OCI-LY1 (cell line): Measurements from ENCODE around the gene COBL.

Experiments
- H2AFZ ChIP-seq: fragments of 200-600 bp; sonication (generic), shearing (Covaris generic); 2 replicates; pipeline ENCODE4 v1.6.0; 2014; ENCODE audit warnings: antibody characterized with exemption, mild to moderate bottlenecking, low read length
- H3F3A ChIP-seq: fragments of 200-600 bp; sonication (generic), shearing (Covaris generic); 2 replicates; pipeline ENCODE4 v1.6.0; 2014; ENCODE audit warnings: mild to moderate bottlenecking, antibody characterized with exemption, low read length, moderate library complexity; ENCODE audit not compliant: insufficient read depth
- H3K27ac ChIP-seq: fragments of 200-600 bp; sonication (generic); 2 replicates; pipeline ENCODE4 v1.5.1; 2014; ENCODE audit warnings: low read length, mixed run types, mild to moderate bottlenecking, low read depth; ENCODE audit not compliant: poor library complexity, severe bottlenecking
- H3K27me3 ChIP-seq: fragments of 200-600 bp; sonication (generic); 2 replicates; pipeline ENCODE4 v1.6.0; 2014; ENCODE audit warnings: antibody characterized with exemption, mild to moderate bottlenecking, low read length, moderate library complexity; ENCODE audit not compliant: insufficient read depth
- H3K36me3 ChIP-seq: fragments of 200-600 bp; sonication (generic); 2 replicates; pipeline ENCODE4 v1.6.1; 2014; ENCODE audit warnings: mild to moderate bottlenecking, antibody characterized with exemption, low read length, moderate library complexity, mixed read lengths; ENCODE audit not compliant: insufficient read depth
- H3K4me1 ChIP-seq: fragments of 200-600 bp; sonication (generic); 2 replicates; pipeline ENCODE4 v1.5.1; 2014; ENCODE audit warnings: mild to moderate bottlenecking, low read length, moderate library complexity; ENCODE audit not compliant: insufficient read depth, severe bottlenecking
- H3K4me2 ChIP-seq: fragments of 200-600 bp; sonication (generic), shearing (Covaris generic); 2 replicates; pipeline ENCODE4 v1.6.1; 2014; ENCODE audit warnings: low read length
- H3K4me3 ChIP-seq: fragments of 200-600 bp; sonication (generic); 2 replicates; pipeline ENCODE4 v1.5.1; 2014; ENCODE audit warnings: low read length, low read depth, mild to moderate bottlenecking, mixed read lengths; ENCODE audit not compliant: poor library complexity, severe bottlenecking
- H3K79me2 ChIP-seq: fragments of 200-600 bp; shearing (Covaris generic); 2 replicates; pipeline ENCODE4 v1.6.1; 2016; ENCODE audit warnings: mixed run types, low read length, mixed read lengths; ENCODE audit not compliant: insufficient read depth
- H3K9ac ChIP-seq: fragments of 200-600 bp; sonication (generic), shearing (Covaris generic); 2 replicates; pipeline ENCODE4 v1.6.1; 2014; ENCODE audit warnings: mild to moderate bottlenecking, low read length, mixed read lengths
- H3K9me2 ChIP-seq: fragments of 200-600 bp; sonication (generic), shearing (Covaris generic); 2 replicates; pipeline ENCODE4 v1.6.1; 2014; ENCODE audit warnings: low read depth, mild to moderate bottlenecking, low read length, mixed read lengths
- H3K9me3 ChIP-seq: fragments of 200-600 bp; shearing (Covaris generic); 2 replicates; pipeline ENCODE4 v1.6.1; 2014; ENCODE audit warnings: low read length, mixed read lengths
- H4K20me1 ChIP-seq: fragments of 200-600 bp; sonication (generic), shearing (Covaris generic); 2 replicates; pipeline ENCODE4 v1.6.0; 2016; ENCODE audit warnings: mild to moderate bottlenecking, low read length; ENCODE audit not compliant: insufficient read depth
- EZH2 ChIP-seq: fragments of 200-600 bp; sonication (generic), shearing (Covaris generic); IDR thresholded peaks from 2 replicates; pipeline ENCODE4 v1.8.0; 2017; ENCODE audit warnings: borderline replicate concordance, mixed run types, mild to moderate bottlenecking, antibody characterized with exemption, low read length, moderate library complexity, mixed read lengths
- TF ChIP-seq, protein P1 (sequence below): fragments of 200-600 bp; sonication (generic), shearing (Covaris generic); IDR thresholded peaks from 2 replicates; pipeline ENCODE4 v1.5.1; 2017; ENCODE audit warnings: mild to moderate bottlenecking, antibody characterized with exemption, low read length, moderate library complexity, mixed read lengths

Gene COBL

DNA sequence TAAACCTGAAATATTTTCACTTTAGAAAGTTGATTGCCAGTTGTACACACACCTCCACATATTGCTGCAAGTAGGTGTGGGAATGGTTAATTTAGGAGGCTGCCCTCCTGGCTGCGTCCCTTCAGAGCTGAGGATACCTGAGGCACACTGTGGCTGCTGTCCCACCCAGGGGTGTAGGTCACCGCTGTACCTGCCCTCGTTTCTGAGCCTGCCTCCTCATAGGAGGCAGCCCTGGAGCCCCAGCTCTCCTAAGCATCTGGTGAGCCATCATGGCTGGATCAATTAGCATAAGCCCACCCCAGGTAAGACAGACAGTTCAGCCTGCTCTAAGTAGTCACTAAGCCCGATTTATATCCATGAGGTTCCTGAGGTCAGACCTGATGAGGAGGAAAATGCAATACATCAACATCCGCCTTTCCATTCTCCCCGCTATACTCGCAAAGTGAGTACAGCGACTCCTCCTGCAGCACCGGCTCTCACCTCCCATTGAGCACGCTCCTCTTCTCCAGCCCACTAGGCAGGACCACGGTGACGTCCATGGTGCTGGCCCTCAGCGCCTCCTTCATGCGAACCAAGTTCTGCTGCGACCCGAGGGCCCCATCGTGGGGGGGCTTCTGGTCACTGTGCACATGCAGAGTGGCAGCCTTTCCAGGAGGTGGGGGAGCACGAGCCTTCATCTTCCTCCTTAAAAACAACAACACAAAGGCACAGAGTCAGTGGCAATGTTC, 97.2 kb downstream of the COBL start:
- no peak overlapping the region for H3K27ac ChIP-seq
- no peaks in the 10 kb centered on the region for H3K27me3 ChIP-seq
- H3K9me3 ChIP-seq, result no peaks in the 10 kb centered on the region
- H3K4me2 ChIP-seq, result no peak overlapping the region
- H4K20me1 ChIP-seq, result no peaks in the 10 kb centered on the region
- TF ChIP-seq EZH2, result no peak
- TF ChIP-seq, protein P1, sequence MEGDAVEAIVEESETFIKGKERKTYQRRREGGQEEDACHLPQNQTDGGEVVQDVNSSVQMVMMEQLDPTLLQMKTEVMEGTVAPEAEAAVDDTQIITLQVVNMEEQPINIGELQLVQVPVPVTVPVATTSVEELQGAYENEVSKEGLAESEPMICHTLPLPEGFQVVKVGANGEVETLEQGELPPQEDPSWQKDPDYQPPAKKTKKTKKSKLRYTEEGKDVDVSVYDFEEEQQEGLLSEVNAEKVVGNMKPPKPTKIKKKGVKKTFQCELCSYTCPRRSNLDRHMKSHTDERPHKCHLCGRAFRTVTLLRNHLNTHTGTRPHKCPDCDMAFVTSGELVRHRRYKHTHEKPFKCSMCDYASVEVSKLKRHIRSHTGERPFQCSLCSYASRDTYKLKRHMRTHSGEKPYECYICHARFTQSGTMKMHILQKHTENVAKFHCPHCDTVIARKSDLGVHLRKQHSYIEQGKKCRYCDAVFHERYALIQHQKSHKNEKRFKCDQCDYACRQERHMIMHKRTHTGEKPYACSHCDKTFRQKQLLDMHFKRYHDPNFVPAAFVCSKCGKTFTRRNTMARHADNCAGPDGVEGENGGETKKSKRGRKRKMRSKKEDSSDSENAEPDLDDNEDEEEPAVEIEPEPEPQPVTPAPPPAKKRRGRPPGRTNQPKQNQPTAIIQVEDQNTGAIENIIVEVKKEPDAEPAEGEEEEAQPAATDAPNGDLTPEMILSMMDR, result no peak
- H3K79me2 ChIP-seq, result no peaks in the 10 kb centered on the region
- no peaks in the 10 kb centered on the region for H3F3A ChIP-seq
- H2AFZ ChIP-seq, result no peak overlapping the region
- no peak overlapping the region for H3K9ac ChIP-seq
- no peak overlapping the region for H3K4me3 ChIP-seq
- no peaks in the 10 kb centered on the region for H3K4me1 ChIP-seq
- no peaks in the 10 kb centered on the region for H3K36me3 ChIP-seq
- no peaks in the 10 kb centered on the region for H3K9me2 ChIP-seq

DNA sequence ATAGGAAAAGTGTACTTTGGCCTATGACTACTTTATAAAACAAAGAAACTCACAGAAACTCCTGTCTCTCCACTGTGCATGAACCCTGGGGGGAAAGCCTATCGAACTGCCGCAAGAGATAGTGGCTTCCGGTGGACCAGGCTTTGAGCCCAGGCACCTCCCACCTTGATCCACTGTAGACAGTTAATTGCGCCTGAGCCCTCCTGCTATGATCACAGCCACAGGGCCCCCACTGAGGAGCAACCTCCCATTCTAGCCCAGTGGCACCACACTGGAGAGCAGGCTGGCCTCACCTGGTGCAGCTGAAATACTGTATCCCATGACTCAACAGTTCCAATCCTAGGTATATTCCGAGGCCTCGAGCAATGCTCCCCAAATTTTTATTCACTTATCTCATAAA, 98.8 kb downstream of the COBL start:
- no peak overlapping the region for H3K27ac ChIP-seq
- no peak overlapping the region for H3K4me3 ChIP-seq
- H3K4me1 ChIP-seq, result no peaks in the 10 kb centered on the region
- H3F3A ChIP-seq, result no peaks in the 10 kb centered on the region
- no peaks in the 10 kb centered on the region for H4K20me1 ChIP-seq
- TF ChIP-seq, protein P1, result no peak
- no peak for TF ChIP-seq EZH2
- no peaks in the 10 kb centered on the region for H3K27me3 ChIP-seq
- no peaks in the 10 kb centered on the region for H3K36me3 ChIP-seq
- no peaks in the 10 kb centered on the region for H3K79me2 ChIP-seq
- no peak overlapping the region for H3K4me2 ChIP-seq
- no peaks in the 10 kb centered on the region for H3K9me3 ChIP-seq
- no peak overlapping the region for H2AFZ ChIP-seq
- H3K9ac ChIP-seq, result no peak overlapping the region
- H3K9me2 ChIP-seq, result no peaks in the 10 kb centered on the region

DNA sequence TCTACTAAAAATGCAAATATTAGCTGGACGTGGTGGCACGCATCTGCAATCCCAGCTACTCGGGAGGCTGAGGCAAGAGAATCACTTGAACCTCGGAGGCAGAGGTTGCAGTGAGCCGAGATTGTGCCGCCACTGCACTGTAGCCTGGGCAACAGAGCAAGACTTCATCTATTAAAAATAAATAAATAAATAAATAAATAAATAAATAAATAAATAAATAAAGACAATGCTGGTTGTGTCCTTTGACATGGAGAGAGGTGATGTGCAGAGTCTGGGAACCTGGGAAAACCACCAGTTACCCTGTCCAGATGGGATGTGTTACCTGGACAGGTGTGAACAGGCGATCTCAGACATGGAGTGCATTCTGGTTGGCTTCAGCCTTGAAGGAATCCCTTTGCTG, 102.5 kb downstream of the COBL start:
- Histone ChIP-seq H3K9me3 (no peaks in the 10 kb centered on the region), H3K27ac (no peak overlapping the region), H4K20me1 (no peaks in the 10 kb centered on the region), H3K36me3 (no peaks in the 10 kb centered on the region), H3K9ac (no peak overlapping the region), H3K4me2 (no peak overlapping the region), H3K4me1 (no peaks in the 10 kb centered on the region), H2AFZ (no peak overlapping the region), H3K79me2 (no peaks in the 10 kb centered on the region), H3K4me3 (no peak overlapping the region), H3K9me2 (no peaks in the 10 kb centered on the region), H3F3A (no peaks in the 10 kb centered on the region), H3K27me3 (no peaks in the 10 kb centered on the region)
- TF ChIP-seq, protein P1, result no peak
- TF ChIP-seq EZH2, result no peak
